Stimulated activated CD8-positive, alpha-beta memory T cell treated with anti-CD3 and anti-CD28 coated beads, Interleukin-7, amount 100 ng/mL, for 4 hours (primary cell): Measurements from ENCODE around the gene TCEA3.

Experiments
- DNase-seq, 2 donors: peaks; one replicate each; pipeline ENCODE4 v3.0.0-alpha.2; 2020; ENCODE audit warnings: low read depth in 2 of 2

Gene TCEA3

GRCh38 chr1:23446661-23447310 is 22.2 kb upstream of the TCEA3 start:
- no peak for DNase-seq

GRCh38 chr1:23444596-23445390 is 20.2 kb upstream of the TCEA3 start:
- DNase-seq, result no peak

- no peak for DNase-seq
These were observed 19.6 kb upstream of the TCEA3 start for GRCh38 chr1:23444104-23444533.

GRCh38 chr1:23442751-23443150 is 18.2 kb upstream of the TCEA3 start:
- no peak for DNase-seq

- DNase-seq, result no peak
These were observed 17.0 kb upstream of the TCEA3 start for GRCh38 chr1:23441446-23442148.

GRCh38 chr1:23438545-23438944 is 14.0 kb upstream of the TCEA3 start:
- DNase-seq, result no peak

- no peak for DNase-seq
These were observed 12.8 kb upstream of the TCEA3 start for GRCh38 chr1:23437355-23437664.

- DNase-seq, result peak in 1 of 2 donors; percentile 14
These were observed 12.2 kb upstream of the TCEA3 start for GRCh38 chr1:23436520-23437354.

GRCh38 chr1:23434260-23434775 is 9.8 kb upstream of the TCEA3 start:
- no peak for DNase-seq

- no peak for DNase-seq
These were observed 8.6 kb upstream of the TCEA3 start for GRCh38 chr1:23433122-23433521.

GRCh38 chr1:23431431-23431830 is 6.9 kb upstream of the TCEA3 start:
- no peak for DNase-seq

GRCh38 chr1:23430803-23431202 is 6.3 kb upstream of the TCEA3 start:
- DNase-seq, result no peak

GRCh38 chr1:23428136-23428905 is 3.8 kb upstream of the TCEA3 start:
- DNase-seq, result no peak

GRCh38 chr1:23427550-23427949 is 3.0 kb upstream of the TCEA3 start:
- DNase-seq, result no peak

- no peak for DNase-seq
These were observed 2.3 kb upstream of the TCEA3 start for GRCh38 chr1:23426828-23427227.

- DNase-seq, result no peak
These were observed 596 bp upstream of the TCEA3 start for GRCh38 chr1:23425193-23425494.

- DNase-seq, result no peak
These were observed 894 bp downstream of the TCEA3 start for GRCh38 chr1:23423415-23424292.

GRCh38 chr1:23422941-23423340 is 1.6 kb downstream of the TCEA3 start:
- DNase-seq, result no peak

- DNase-seq, result peak in 1 of 2 donors; percentile 26
These were observed 2.2 kb downstream of the TCEA3 start for GRCh38 chr1:23422241-23422877.
